ENCODE data around the gene NFKBIA. TPM values are rescaled to one million over a fixed set of nuclear protein-coding genes. Genes with fewer than 3 reads are reported as not detected.

The NFKBIA gene
- total RNA-seq, 1 donor from 2014 or later: 88.2 TPM

- Histone ChIP-seq H3K4me3 (ENCODE audit: low read length in 3 of 3) (no peak overlapping the region), H3K9me3 (ENCODE audit: control insufficient read depth in 3 of 3, low read length in 3 of 3) (no peaks in the 10 kb centered on the region), H3K36me3 (ENCODE audit: control insufficient read depth in 3 of 3, insufficient read depth in 3 of 3, low read length in 3 of 3) (no peaks in the 10 kb centered on the region), H3K27ac (ENCODE audit: low read depth, low read length) (no peak overlapping the region), H3K4me1 (ENCODE audit: control insufficient read depth in 3 of 3, insufficient read depth in 3 of 3, low read length in 3 of 3) (peaks cover 16 to 29% (median 20%) of the 10 kb centered on the region in 3 donors), H3K27me3 (ENCODE audit: control insufficient read depth in 3 of 3, insufficient read depth in 3 of 3, low read length in 3 of 3) (no peaks in the 10 kb centered on the region), H3K9ac (ENCODE audit: low read depth in 1 of 3, low read length in 3 of 3) (no peak overlapping the region)
Observed at GRCh38 chr14:35410858-35411257, 6.3 kb upstream of the NFKBIA start.

DNA sequence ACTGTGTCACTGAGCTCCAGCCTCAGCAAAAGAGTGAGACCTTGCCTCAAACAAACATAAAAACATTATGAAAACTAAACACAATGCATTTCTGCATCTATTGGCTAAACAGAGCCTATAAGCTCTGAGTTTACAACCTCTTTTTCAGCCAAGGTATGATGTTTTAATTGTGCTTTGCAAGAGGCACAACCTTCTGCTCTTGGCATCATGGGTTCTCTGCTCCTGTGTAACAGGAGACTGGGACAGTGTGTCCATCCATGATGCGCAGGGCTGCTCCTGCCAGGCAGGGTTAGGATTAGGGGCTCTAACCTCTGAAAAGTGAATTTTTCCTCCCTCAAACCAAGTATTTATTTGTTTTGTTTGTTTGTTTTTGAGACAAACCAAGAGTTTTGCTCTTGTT lies 5.0 kb upstream of the NFKBIA start:
- Histone ChIP-seq H3K4me1 (ENCODE audit: control insufficient read depth in 3 of 3, insufficient read depth in 3 of 3, low read length in 3 of 3) (peaks cover 22 to 41% (median 27%) of the 10 kb centered on the region in 3 donors), H3K9ac (ENCODE audit: low read depth in 1 of 3, low read length in 3 of 3) (no peak overlapping the region), H3K4me3 (ENCODE audit: low read length in 3 of 3) (no peak overlapping the region), H3K27ac (ENCODE audit: low read depth, low read length) (no peak overlapping the region), H3K9me3 (ENCODE audit: control insufficient read depth in 3 of 3, low read length in 3 of 3) (no peaks in the 10 kb centered on the region), H3K36me3 (ENCODE audit: control insufficient read depth in 3 of 3, insufficient read depth in 3 of 3, low read length in 3 of 3) (no peaks in the 10 kb centered on the region), H3K27me3 (ENCODE audit: control insufficient read depth in 3 of 3, insufficient read depth in 3 of 3, low read length in 3 of 3) (no peaks in the 10 kb centered on the region)

GRCh38 chr14:35408026-35408425 lies 3.5 kb upstream of the NFKBIA start:
- no peak overlapping the region for H3K27ac ChIP-seq (ENCODE audit: low read depth, low read length)
- H3K4me1 ChIP-seq (ENCODE audit: control insufficient read depth in 3 of 3, insufficient read depth in 3 of 3, low read length in 3 of 3): peaks cover 24 to 41% (median 32%) of the 10 kb centered on the region in 3 donors
- H3K9ac ChIP-seq (ENCODE audit: low read depth in 1 of 3, low read length in 3 of 3): no peak overlapping the region
- H3K4me3 ChIP-seq (ENCODE audit: low read length in 3 of 3): no peak overlapping the region
- H3K27me3 ChIP-seq (ENCODE audit: control insufficient read depth in 3 of 3, insufficient read depth in 3 of 3, low read length in 3 of 3): no peaks in the 10 kb centered on the region
- H3K9me3 ChIP-seq (ENCODE audit: control insufficient read depth in 3 of 3, low read length in 3 of 3): no peaks in the 10 kb centered on the region
- H3K36me3 ChIP-seq (ENCODE audit: control insufficient read depth in 3 of 3, insufficient read depth in 3 of 3, low read length in 3 of 3): peaks cover 6% of the 10 kb centered on the region in 3 donors

DNA sequence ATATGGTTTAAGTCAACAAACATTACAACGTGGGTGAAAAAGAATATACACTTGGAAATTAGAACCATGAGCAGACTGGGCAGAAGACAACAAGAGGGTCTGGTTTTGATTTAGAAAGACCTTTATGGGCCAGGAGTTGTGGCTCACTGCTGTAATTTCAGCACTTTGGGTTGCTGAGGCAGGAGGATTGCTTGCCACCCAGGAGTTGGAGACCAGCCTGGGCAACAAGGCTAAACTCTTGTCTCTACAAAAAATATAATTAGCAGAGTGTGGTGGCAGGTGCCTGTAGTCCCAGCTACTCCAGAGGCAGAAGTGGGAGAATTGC lies 2.7 kb upstream of the NFKBIA start:
- Histone ChIP-seq H3K4me3 (ENCODE audit: low read length in 3 of 3) (no peak overlapping the region), H3K9ac (ENCODE audit: low read depth in 1 of 3, low read length in 3 of 3) (no peak overlapping the region), H3K4me1 (ENCODE audit: control insufficient read depth in 3 of 3, insufficient read depth in 3 of 3, low read length in 3 of 3) (peaks cover 29 to 44% (median 35%) of the 10 kb centered on the region in 3 donors), H3K36me3 (ENCODE audit: control insufficient read depth in 3 of 3, insufficient read depth in 3 of 3, low read length in 3 of 3) (peaks cover 13 to 14% (median 14%) of the 10 kb centered on the region in 3 donors), H3K27ac (ENCODE audit: low read depth, low read length) (no peak overlapping the region), H3K27me3 (ENCODE audit: control insufficient read depth in 3 of 3, insufficient read depth in 3 of 3, low read length in 3 of 3) (no peaks in the 10 kb centered on the region), H3K9me3 (ENCODE audit: control insufficient read depth in 3 of 3, low read length in 3 of 3) (no peaks in the 10 kb centered on the region)

DNA sequence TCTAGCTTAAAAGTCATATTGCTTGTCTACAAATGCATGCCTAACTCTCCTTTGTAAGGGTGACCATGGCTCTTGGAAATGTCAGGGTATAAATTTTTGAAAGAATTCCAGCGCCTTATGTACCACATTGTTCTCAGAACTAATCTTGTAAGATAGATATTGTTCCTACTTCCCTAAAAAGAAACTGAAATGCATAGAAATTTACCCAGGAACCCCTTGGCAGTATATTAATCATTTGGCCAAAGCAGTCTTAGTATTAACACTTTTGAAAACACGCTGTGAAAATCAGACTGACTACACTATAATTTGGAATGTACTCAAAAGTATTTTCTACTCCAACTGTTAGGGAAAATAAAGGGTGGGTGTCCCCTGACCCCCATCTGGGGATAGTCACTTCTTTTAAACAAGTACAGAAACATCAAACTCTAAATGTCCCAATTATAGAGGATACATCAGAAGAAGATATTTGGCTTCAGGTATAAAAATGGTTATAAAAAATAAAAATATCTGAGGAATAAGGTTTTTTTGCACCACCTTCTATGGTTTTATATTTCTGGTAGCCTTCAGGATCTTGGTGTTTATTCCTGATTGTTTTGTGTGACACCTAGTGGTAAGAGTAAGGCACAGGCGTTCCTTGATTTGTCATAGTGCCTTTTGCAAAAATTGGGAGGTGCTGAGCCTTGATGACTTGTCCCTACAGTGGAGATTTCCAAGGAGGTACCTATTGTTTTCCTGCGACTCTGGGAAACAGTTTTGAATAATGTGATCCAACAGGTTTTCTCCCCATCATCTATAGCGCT lies 2.2 kb upstream of the NFKBIA start:
- H3K9ac ChIP-seq (ENCODE audit: low read depth in 1 of 3, low read length in 3 of 3): no peak overlapping the region
- H3K36me3 ChIP-seq (ENCODE audit: control insufficient read depth in 3 of 3, insufficient read depth in 3 of 3, low read length in 3 of 3): peaks cover 18 to 19% (median 19%) of the 10 kb centered on the region in 3 donors
- H3K27me3 ChIP-seq (ENCODE audit: control insufficient read depth in 3 of 3, insufficient read depth in 3 of 3, low read length in 3 of 3): no peaks in the 10 kb centered on the region
- H3K27ac ChIP-seq (ENCODE audit: low read depth, low read length): no peak overlapping the region
- H3K9me3 ChIP-seq (ENCODE audit: control insufficient read depth in 3 of 3, low read length in 3 of 3): no peaks in the 10 kb centered on the region
- H3K4me1 ChIP-seq (ENCODE audit: control insufficient read depth in 3 of 3, insufficient read depth in 3 of 3, low read length in 3 of 3): peaks cover 34 to 48% (median 41%) of the 10 kb centered on the region in 3 donors
- no peak overlapping the region for H3K4me3 ChIP-seq (ENCODE audit: low read length in 3 of 3)

GRCh38 chr14:35406090-35406489 lies 1.5 kb upstream of the NFKBIA start:
- Histone ChIP-seq H3K27ac (ENCODE audit: low read depth, low read length) (peak overlapping the region; percentile 97), H3K27me3 (ENCODE audit: control insufficient read depth in 3 of 3, insufficient read depth in 3 of 3, low read length in 3 of 3) (no peaks in the 10 kb centered on the region), H3K4me3 (ENCODE audit: low read length in 3 of 3) (peak overlapping the region in 2 of 3 donors; percentile 92 to 95), H3K36me3 (ENCODE audit: control insufficient read depth in 3 of 3, insufficient read depth in 3 of 3, low read length in 3 of 3) (peaks cover 24 to 26% (median 25%) of the 10 kb centered on the region in 3 donors), H3K9me3 (ENCODE audit: control insufficient read depth in 3 of 3, low read length in 3 of 3) (no peaks in the 10 kb centered on the region), H3K4me1 (ENCODE audit: control insufficient read depth in 3 of 3, insufficient read depth in 3 of 3, low read length in 3 of 3) (peaks cover 40 to 53% (median 47%) of the 10 kb centered on the region in 3 donors), H3K9ac (ENCODE audit: low read depth in 1 of 3, low read length in 3 of 3) (peak overlapping the region in 1 of 3 donors; percentile 98)

DNA sequence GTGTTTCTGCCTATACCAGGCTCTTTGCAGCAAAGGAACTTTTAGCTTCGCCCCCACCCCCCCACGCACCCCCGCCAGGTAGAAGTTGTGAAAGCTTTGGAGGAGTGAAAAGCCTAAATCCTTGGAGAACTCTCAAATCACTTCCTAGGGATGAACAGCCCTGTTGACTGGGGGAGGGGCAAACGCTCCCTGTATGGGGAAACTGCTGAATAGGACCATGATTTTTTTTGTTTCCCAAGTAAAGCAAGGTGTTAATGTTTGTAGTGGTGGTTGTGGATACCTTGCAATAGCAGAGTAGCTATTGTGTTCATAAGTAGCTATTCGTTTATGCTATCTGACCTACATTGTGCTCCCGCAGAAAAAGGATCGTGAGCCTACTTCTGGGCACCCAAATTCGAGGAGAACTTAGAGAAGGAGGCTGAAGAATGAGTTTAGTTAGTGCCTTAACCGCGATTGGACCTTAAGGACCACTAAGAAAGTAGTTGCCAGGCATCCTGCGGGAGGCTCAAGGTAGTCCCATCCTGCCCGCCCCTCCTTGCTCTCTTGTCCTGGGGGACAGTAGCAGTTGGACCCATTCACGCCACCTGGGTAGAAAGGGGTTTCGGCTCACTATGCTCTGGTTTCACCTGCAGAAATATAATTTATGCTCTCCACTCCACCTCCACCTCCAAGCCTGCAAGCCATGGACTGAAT lies 901 bp upstream of the NFKBIA start:
- Histone ChIP-seq H3K4me3 (ENCODE audit: low read length in 3 of 3) (peak overlapping the region; percentile 88 to 95 (median 92)), H3K4me1 (ENCODE audit: control insufficient read depth in 3 of 3, insufficient read depth in 3 of 3, low read length in 3 of 3) (peaks cover 47 to 59% (median 51%) of the 10 kb centered on the region in 3 donors), H3K36me3 (ENCODE audit: control insufficient read depth in 3 of 3, insufficient read depth in 3 of 3, low read length in 3 of 3) (peaks cover 29 to 32% (median 31%) of the 10 kb centered on the region in 3 donors), H3K27ac (ENCODE audit: low read depth, low read length) (peak overlapping the region; percentile 97), H3K9me3 (ENCODE audit: control insufficient read depth in 3 of 3, low read length in 3 of 3) (no peaks in the 10 kb centered on the region), H3K27me3 (ENCODE audit: control insufficient read depth in 3 of 3, insufficient read depth in 3 of 3, low read length in 3 of 3) (no peaks in the 10 kb centered on the region), H3K9ac (ENCODE audit: low read depth in 1 of 3, low read length in 3 of 3) (peak overlapping the region; percentile 93 to 98 (median 97))

DNA sequence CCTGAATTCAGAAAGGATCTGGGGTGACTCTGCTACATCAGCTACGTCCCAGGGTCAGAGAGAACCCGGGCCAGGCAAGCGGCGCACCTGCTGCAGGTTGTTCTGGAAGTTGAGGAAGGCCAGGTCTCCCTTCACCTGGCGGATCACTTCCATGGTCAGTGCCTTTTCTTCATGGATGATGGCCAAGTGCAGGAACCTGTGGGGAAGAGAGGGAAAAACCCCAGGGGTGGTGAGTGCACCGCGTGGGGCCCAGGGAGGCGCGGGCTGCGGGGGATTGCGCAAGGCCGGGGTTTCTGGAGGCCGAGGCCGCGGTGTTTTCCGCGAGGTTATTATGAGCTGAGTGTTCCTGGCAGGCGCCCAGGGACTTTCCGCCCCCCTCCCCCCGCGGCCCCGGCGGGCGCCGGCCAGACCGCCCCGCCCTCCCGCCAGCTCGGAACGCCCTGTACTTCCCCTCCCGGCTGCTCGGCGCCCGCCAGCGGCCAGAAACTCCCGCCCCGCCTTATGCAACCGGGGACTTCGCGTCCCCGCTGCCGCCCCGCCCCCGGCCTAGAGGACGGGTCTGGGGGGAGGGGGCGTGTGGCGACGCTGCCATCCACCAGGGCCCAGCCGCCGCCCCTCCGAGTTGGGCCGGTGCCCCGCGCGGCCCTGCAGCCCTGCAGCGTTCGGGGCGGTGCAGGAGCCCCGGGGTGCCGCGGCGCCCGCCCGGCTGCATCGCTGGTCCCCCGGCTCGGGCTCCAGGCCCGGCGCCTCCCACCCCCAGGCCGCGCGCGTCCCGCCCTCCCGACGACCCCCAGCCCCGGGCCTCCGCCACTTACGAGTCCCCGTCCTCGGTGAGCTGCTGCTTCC lies 723 bp downstream of the NFKBIA start:
- no peaks in the 10 kb centered on the region for H3K9me3 ChIP-seq (ENCODE audit: control insufficient read depth in 3 of 3, low read length in 3 of 3)
- peak overlapping the region; percentile 97 for H3K27ac ChIP-seq (ENCODE audit: low read depth, low read length)
- no peaks in the 10 kb centered on the region for H3K27me3 ChIP-seq (ENCODE audit: control insufficient read depth in 3 of 3, insufficient read depth in 3 of 3, low read length in 3 of 3)
- peaks cover 49 to 67% (median 58%) of the 10 kb centered on the region in 3 donors for H3K4me1 ChIP-seq (ENCODE audit: control insufficient read depth in 3 of 3, insufficient read depth in 3 of 3, low read length in 3 of 3)
- peak overlapping the region; percentile 96 to 97 (median 97) for H3K4me3 ChIP-seq (ENCODE audit: low read length in 3 of 3)
- H3K9ac ChIP-seq (ENCODE audit: low read depth in 1 of 3, low read length in 3 of 3): peak overlapping the region; percentile 96 to 98 (median 97)
- peaks cover 36 to 42% (median 38%) of the 10 kb centered on the region in 3 donors for H3K36me3 ChIP-seq (ENCODE audit: control insufficient read depth in 3 of 3, insufficient read depth in 3 of 3, low read length in 3 of 3)

- Histone ChIP-seq H3K4me3 (ENCODE audit: low read length in 3 of 3) (peak overlapping the region; percentile 96 to 97 (median 97)), H3K4me1 (ENCODE audit: control insufficient read depth in 3 of 3, insufficient read depth in 3 of 3, low read length in 3 of 3) (peaks cover 49 to 67% (median 60%) of the 10 kb centered on the region in 3 donors), H3K27ac (ENCODE audit: low read depth, low read length) (peak overlapping the region; percentile 95)
Observed at GRCh38 chr14:35403114-35403602, 1.4 kb downstream of the NFKBIA start.

More at GRCh38 chr14:35403114-35403602, 1.4 kb downstream of the NFKBIA start:
- Histone ChIP-seq H3K9me3 (ENCODE audit: control insufficient read depth in 3 of 3, low read length in 3 of 3) (no peaks in the 10 kb centered on the region), H3K27me3 (ENCODE audit: control insufficient read depth in 3 of 3, insufficient read depth in 3 of 3, low read length in 3 of 3) (no peaks in the 10 kb centered on the region), H3K9ac (ENCODE audit: low read depth in 1 of 3, low read length in 3 of 3) (peak overlapping the region; percentile 89 to 96 (median 92)), H3K36me3 (ENCODE audit: control insufficient read depth in 3 of 3, insufficient read depth in 3 of 3, low read length in 3 of 3) (peaks cover 36 to 42% (median 38%) of the 10 kb centered on the region in 3 donors)
